HG03039 (cell line): Measurements from ENCODE around the gene CDH19.

ENCODE experiments used
- ATAC-seq: cut with Tn5 transposase; IDR thresholded peaks from one replicate; pipeline ENCODE4 v1.9.1; 2021; ENCODE audit warnings: mild to moderate bottlenecking, moderate library complexity; ENCODE audit not compliant: unreplicated experiment

The CDH19 gene

DNA sequence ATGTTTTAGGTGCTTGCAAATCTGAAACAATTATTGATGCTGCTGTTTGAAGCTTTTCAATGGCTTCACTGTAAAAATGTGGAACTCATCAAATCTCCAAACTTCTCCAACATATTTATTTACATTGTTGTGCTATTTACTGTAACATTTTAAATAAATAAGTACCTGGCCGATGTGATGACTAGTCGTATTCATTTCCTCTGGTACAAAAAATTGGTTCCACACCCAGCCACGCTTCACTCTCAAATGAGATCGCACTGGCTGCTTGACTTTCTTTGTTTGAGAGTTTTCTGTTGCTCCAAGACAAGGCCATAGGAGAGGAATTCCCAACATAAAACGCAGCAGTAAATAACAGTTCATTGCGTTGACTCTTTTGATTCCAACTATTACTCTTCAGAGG is 32.0 kb downstream of the CDH19 start:
- no peak for ATAC-seq

DNA sequence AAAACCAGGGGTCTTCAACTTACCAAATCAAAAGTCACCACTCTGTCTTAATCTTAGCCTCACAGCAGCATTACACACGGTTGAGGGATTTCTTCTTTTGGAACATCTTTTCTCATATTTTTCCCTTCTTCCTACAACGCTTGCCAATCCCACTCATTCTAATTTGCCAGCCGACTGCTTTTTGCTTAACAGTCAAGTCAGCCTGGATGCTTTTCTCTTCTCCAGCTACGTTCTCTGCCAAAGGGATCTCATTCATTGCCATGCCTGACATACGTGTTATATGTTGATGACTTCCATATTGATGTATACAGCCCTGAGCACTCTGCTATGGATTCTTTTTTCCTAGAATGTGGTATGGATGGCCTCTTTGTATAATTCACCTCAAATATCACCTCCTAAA is 37.3 kb downstream of the CDH19 start:
- ATAC-seq = no peak

DNA sequence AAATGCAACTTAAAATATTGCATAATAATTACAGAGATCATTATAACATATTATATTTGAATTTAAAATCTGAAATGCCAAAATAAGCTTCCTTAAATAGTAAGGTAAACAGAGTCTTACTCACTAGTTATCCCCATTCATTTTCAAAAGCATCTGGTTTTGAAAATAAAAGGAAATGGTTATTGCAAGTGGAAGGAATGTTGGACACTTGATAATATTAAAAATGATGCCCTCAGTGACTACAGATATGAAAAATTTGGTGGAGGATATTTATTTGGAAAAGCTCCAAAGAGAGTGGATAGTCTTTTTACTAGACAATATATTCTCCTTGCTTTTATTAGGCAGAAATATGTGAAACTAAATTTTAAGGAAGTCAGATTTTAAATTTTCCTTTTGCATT is 39.7 kb downstream of the CDH19 start:
- ATAC-seq = no peak

DNA sequence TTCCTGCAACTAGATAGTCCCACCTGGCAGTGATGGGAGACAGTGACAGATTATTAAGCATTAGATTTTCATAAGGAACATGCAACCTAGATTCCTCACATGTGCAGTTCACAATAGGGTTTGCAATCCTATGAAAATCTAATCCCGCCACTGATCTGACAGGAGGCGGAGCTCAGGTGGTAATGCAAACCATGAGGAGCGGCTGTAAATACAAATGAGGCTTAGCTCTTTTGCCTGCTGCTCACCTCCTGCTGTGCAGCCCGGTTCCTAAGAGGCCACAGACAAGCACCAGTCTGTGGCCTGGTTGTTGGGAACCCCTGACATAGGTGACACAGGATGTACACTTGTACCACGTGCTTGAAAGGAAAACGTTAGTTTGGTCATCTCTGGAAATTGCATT is 41.6 kb downstream of the CDH19 start:
- ATAC-seq = no peak

DNA sequence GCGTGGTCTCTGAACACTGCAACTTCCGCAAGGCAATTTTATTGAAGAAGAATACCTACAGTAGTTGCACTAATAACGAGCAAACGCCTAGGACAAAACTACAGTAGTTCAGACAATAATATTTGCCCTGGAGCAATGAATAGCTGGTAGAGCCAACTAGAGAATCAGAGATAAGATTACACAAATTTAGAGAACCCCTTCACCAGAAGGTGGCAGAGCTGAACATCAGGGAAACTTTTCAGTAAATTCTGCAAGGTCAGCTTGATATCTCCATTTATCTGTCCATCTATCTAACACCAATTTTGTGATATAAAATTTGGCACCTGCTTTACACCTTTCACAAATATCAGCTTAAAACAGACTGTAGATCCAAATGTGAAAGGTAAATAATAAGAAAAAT is 43.8 kb downstream of the CDH19 start:
- ATAC-seq = no peak

DNA sequence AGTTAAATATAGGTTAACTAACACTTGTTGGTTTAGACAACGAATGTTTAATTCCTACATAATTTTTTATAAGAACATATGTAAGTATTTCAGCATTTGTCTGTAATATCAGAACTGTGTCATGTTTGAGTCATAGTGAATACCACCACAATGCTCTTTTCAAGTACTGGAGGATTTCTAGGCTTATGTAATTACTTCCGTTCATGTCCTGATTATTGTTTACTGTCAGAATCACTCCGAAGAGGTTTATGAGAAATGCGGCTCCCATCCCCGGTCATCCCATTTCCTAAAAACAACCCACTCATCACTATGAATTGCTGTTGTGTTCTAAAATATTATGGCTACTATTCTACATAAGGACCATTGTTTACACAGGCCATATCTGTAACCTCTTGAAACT is 45.1 kb downstream of the CDH19 start:
- no peak for ATAC-seq

DNA sequence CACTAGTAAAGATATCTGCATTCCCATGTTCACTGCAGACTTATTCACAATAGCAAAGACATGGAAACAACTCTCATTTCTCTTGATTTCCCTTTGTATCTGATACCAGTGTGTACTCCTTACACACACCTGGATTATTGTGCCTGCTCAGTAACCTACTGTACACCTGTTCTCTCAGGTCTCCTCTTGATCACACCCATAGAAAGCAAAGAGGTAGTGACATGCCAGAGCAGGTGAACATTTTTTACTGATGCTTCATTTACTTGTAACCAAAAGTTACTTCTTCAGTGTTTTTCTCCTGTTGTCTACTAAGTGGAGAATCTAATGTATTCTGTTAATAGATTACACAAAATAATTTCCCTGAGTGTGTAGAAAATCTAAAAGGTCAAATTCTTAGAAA is 46.8 kb downstream of the CDH19 start:
- ATAC-seq = no peak

DNA sequence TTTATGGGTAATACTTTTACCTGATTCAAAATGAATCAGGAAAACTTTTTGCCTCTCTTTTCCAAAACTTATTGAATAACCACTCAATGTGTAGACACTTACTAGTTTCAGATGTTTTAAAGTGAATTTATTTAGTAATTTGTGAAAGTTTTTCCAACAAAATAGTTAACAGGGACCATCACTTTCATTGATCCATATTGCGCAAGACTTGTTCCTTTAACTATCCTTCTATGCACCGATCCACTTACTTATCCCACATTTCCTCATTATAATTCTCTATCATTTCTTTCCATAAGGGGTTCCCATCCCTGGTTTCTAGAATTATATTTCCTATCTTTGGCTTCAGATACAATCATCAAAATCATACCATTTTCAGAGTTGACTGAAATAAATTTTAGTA is 48.3 kb downstream of the CDH19 start:
- no peak for ATAC-seq

DNA sequence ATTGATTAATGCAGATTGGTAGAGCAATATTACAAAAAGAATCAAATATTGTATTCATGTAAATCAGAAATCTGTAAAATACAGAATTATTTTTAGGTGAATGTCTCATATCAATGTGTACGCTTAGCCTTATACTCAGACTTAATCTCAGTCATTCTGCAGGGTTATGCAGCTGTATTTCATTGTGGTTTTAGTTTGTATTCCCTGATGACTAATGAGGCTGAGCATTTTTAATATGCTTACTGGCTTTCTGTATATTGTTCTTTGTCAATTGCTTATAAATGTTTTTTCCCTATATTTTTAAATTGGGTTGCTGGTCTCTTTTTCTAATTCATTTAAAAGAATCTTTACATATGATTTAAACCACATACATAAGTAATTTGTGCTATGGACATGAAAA is 50.1 kb downstream of the CDH19 start:
- ATAC-seq = no peak

DNA sequence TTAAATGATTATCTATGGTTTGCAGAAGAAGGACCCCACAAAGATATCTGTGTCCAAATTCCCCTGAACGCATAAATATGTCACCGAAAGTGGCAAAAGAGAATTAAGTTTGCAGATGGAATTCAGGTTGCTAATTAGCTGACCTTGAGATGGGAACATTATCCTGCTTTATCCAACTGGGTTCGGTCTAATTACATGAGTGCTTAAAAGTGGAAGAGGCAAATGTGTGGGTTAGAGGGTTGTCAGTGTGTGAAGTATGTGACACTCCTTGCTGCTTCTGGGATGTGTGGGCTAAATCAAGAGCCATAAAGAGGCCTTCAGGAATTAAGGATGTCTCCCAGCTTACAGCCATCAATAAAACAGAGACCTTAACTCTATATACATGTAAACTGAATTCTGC is 53.5 kb downstream of the CDH19 start:
- no peak for ATAC-seq

DNA sequence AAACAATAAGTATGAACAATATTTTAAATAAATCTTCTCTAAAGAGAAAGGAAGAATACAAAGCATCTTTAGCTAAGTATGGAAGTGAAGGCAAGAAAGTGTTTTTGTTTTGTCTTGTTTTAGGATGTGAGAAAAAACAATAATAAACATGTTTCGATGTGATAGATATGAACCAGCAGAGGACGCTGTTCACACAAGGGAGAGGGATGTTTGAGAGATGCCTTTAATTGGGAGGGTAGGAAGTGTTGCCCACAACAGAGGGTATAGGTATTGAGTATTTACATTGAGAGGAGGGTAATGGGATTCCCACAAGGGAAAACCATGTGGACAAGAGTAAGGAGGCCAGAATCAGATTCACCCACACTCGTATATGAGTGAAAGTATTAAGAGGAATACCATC is 55.1 kb downstream of the CDH19 start:
- ATAC-seq = no peak

DNA sequence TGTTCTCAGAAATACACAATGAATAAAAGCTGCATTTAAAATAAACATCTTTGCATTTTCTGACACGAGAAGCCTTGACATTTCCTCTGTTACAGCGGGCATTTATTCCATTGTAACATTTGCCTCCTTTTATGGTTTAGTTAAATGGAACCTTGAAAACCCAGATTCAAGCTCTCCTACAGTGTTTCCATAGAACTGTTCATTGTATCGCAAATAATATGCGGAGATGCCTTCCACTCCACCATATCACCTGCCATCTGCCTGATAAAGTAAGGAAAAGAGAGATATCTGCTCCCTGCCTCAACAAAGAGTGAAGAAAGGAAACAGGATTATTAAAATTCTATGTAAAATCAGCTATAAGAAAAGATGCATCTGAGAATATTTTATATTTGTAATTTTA is 69.8 kb downstream of the CDH19 start:
- no peak for ATAC-seq

DNA sequence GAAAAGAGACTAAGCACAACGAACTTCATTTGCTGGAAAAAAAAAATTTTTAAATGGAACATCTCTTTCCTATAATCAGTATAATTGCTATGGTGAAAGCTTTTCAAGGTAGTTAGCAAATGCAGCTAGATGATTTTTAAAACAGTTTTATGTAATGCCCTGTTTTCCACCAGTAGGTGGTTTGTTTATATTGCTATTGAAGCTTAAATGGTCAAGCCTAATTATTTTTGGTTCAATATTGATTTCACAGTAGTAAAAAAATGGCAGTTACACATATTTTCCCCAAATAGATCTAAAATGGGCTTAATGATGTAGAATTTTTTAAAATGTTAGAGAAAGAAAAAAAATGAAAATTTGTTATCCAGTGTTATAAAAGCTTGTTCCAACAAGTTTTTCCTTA is 70.2 kb downstream of the CDH19 start:
- no peak for ATAC-seq

DNA sequence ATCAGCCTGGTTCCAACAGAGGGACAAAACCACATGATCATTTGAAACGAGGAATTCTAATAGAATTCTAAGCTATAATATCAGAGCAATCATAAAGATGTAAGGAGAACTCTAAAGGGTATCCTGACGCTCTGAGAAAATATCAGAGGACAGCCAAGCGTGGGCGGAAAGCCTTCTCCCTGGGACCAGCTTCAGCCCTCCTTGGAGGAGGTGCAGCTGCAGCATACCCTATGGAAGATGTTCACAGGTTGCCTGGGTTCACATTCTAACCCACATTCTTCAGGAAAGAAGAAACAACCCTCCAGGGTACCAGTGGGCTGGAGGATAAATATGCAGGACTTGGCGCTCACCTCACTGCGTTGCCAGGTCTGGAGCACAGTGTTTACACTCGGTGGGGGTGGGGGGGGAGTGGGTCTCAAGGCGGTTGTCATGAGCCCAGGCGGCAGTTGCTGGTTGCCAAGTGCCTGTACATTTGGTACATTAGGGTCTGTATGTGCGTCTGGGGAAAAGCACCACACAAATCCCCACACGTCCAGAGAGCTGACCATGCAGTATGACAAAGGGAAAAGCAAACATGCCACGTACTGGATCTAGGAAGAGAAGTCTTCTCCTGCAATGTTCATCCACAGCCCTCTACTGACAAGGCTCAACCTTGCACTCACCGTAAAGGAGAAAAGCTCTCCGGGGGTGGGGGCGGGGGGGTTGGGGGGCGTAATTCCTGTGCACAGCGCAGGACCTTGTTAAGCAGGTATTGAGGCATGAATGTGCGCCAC is 80.5 kb downstream of the CDH19 start:
- no peak for ATAC-seq

DNA sequence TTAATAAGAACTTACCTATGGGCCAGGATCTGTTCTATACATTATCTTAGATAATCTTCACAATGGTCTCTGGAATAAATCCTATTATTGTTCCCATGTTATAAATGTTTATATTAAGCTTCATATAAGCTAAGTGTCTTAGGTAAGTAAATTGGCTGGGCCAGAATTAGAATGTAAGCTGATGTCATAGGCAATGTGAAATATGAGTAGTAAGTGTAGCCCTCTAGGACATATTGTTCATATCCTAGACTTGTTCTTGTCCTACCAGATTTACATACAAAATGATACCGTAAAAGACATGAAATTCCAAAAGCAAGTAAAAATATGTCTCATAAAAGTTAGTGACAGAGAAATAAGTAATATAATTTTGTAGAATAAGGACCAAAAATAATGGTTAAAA is 89.9 kb downstream of the CDH19 start:
- no peak for ATAC-seq

DNA sequence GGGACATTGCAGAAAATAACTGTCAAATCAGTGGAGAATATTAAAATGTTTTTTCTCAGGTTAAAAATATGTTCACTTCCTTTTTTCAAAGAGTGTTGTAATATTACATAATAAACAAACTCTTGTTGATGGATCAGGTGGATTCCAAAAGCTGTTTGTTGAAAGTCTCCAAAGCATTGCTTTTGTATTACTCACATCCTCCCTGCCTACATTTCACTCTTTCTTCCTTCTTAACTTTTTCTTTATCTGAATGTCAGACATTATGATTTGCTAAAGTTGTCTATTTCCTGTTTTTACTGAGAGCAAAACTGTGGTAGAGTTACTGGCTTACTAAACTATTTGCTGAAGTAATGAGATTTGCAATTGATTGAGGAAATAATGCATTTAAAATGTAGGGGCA is 92.1 kb downstream of the CDH19 start:
- ATAC-seq = no peak

DNA sequence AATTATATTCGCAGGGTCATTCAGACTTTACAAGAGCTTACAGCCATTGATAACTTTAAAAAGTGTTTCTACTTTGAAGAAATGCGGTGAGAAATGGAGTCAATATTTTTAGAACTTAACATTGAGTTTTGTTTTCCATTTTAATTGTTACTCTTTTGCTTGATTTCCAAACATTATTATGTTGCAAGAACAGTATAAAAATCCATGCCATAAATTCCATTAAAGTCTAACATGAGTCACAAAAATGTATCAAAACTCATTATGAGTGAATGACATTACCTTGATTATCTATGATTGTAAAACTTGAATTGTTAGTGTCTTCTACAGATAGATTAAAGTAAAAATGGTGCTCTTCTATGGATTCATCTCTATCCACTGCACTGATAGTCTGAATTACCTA is 92.6 kb downstream of the CDH19 start:
- ATAC-seq = no peak

DNA sequence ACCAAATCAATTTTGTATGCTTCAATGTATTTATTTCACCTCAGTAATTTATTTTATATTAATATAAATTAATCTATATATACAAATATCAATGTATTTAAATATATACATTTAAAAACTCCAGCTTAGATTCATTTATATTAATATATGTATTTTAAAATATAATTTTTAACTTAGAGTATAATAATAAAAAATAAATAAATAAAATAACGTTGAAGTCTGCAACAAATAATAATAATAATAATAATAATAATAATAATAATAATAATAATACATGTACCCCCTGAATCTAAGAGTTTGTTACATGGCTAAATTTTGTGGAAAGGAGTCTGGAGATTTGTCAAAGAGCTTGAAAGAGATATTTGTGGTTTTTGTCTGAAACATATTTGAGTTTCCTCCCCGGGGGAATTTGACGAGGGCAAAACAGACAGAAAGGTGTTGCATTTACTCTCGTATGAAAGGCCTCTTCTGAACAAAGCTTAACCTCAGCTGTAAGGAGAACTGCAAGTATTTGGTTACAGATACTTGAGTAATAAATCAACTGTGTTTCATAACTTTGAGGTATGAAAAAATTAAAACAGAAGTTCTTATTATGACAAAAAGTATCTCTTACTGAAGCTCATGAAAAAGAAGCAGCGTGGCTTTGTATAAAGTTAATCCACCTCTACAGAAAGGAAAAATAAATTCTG is 93.4 kb downstream of the CDH19 start:
- no peak for ATAC-seq

DNA sequence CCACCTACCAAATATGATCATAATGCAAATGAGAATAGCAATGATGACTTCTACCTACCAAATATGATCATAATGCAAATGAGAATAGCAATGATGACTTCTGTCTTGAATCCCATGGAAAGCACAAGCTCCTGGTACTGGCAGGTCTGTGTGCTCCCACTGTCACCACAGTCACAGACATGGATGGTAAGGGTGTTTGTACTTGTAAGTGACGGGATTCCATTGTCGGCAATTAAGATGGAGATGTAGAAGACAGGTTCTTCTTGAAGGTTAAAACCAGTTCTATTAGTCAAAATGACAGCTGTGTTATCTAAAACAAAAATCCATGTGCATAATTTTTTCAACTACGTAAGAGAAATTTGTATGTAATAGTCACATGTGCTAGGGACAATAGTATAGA is 95.0 kb downstream of the CDH19 start:
- ATAC-seq = no peak

DNA sequence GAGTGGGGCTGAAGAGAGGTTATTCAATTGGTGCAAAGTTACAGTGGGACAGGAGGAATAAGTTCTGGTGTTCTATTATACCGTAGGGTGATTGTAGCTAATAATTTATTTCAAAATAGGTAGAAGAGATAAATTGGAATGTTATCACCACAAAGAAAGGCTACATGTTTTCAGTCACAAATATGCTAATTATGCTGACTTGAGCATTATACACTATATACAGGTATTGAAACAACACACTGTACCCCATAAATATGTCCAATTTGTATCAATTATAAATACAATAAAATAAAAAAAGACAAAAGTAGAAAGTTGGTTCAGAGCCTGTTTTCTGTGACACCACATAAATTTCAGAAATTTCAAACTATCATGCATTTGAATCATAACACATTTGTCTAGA is 97.7 kb downstream of the CDH19 start:
- ATAC-seq = no peak

DNA sequence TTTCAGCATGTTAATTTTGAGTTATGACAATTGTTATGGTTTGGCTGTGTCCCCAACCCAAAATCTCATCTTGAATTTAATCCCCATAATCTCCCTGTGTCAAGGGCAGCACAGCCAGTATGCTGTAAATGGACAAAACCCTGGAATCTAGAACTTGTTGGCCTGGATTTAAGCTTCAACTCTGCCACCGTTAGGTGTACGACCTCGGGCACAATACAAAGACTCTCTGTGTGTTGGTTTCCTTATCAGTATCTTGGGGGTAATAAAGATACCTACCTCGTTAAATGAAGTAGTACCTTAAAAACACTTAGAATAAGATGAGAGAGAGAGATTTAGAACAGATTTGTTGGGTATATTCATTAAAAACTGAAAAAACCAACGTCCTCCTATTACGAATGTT is 106.5 kb downstream of the CDH19 start:
- ATAC-seq = no peak

DNA sequence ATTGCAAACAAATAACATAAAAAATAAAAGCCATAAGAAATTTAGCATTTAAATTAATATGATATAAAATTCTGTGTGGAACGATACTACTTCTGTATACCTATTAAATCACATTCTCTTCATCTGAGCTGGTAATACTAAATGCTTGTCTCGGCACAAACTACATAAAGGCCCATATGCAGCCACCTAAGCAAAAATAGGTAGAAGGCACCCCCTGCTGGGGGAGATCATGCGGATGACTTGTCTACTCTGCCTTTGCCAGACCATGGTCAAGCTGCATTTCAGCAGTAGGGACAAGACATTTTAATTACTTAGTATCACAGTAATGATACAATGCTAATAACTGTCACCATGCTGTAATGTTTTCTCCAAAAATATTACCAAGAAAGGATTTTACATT is 108.0 kb downstream of the CDH19 start:
- ATAC-seq = no peak

DNA sequence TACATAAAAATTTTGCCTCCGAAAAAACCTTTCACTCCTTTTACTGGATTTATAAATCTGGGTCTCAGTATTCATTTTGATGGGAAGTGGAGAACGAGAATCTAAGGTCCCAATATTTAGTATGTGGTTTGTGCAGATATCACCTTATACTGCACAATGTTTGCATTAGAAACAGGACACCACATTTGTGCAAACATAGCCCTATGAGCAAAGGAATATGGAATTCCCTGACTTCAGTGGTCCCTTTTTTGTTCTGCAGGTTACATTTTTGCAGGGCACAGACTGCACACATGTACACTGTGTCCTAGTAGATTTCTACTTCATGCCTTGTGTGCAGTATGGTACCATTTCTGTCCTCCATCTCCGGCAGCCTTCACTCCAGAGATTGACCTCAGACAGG is 130.0 kb downstream of the CDH19 start:
- ATAC-seq = no peak
